ENCODE data around the gene NR1D1.
"Not testable (repeated sequence)": the region's sequence is repeated elsewhere in the genome, so short reads cannot be mapped to it uniquely, and the experiment has no call there.

NR1D1 gene

GRCh38 chr17:40100419-40100668 is at the start of gene NR1D1:
NR1D1 (minus strand) TSS chr17:40100589; CDS start chr17:40100094, 495 bp downstream.
- no peak for DNase-seq (ENCODE audit: low read depth)

GRCh38 chr17:40148527-40148926 is 48.1 kb upstream of the NR1D1 start:
- DNase-seq (ENCODE audit: low read depth), result no peak

GRCh38 chr17:40145476-40145875 is 45.1 kb upstream of the NR1D1 start:
- DNase-seq (ENCODE audit: low read depth), result no peak

- DNase-seq (ENCODE audit: low read depth), result not testable (repeated sequence)
Measured at GRCh38 chr17:40143166-40143565, 42.8 kb upstream of the NR1D1 start.

- no peak for DNase-seq (ENCODE audit: low read depth)
Measured at GRCh38 chr17:40139566-40140058, 39.2 kb upstream of the NR1D1 start.

GRCh38 chr17:40135817-40136216 is 35.4 kb upstream of the NR1D1 start:
- no peak for DNase-seq (ENCODE audit: low read depth)

- DNase-seq (ENCODE audit: low read depth), result no peak
Measured at GRCh38 chr17:40134184-40134583, 33.8 kb upstream of the NR1D1 start.

- DNase-seq (ENCODE audit: low read depth), result no peak
Measured at GRCh38 chr17:40130352-40131042, 30.1 kb upstream of the NR1D1 start.

GRCh38 chr17:40129498-40129897 is 29.1 kb upstream of the NR1D1 start:
- no peak for DNase-seq (ENCODE audit: low read depth)

GRCh38 chr17:40124279-40125141 is 24.1 kb upstream of the NR1D1 start:
- DNase-seq (ENCODE audit: low read depth), result no peak

GRCh38 chr17:40123811-40124114 is 23.4 kb upstream of the NR1D1 start:
- no peak for DNase-seq (ENCODE audit: low read depth)

GRCh38 chr17:40122999-40123810 is 22.8 kb upstream of the NR1D1 start:
- DNase-seq (ENCODE audit: low read depth), result no peak

- no peak for DNase-seq (ENCODE audit: low read depth)
Measured at GRCh38 chr17:40122136-40122998, 22.0 kb upstream of the NR1D1 start.

GRCh38 chr17:40121181-40122135 is 21.1 kb upstream of the NR1D1 start, which contains the start of gene MSL1:
MSL1 (plus strand) TSS chr17:40121971; CDS start chr17:40122613, 642 bp downstream.
- peak; percentile 77 for DNase-seq (ENCODE audit: low read depth)

GRCh38 chr17:40115101-40115436 is 14.7 kb upstream of the NR1D1 start:
- DNase-seq (ENCODE audit: low read depth), result no peak

GRCh38 chr17:40113907-40114245 is 13.5 kb upstream of the NR1D1 start:
- DNase-seq (ENCODE audit: low read depth), result no peak

GRCh38 chr17:40113110-40113906 is 12.9 kb upstream of the NR1D1 start:
- peak; percentile 86 for DNase-seq (ENCODE audit: low read depth)

- DNase-seq (ENCODE audit: low read depth), result no peak
Measured at GRCh38 chr17:40112718-40113109, 12.3 kb upstream of the NR1D1 start.

- no peak for DNase-seq (ENCODE audit: low read depth)
Measured at GRCh38 chr17:40112191-40112711, 11.9 kb upstream of the NR1D1 start.
